T follicular helper cell (primary cell): ENCODE measurements around the gene CCL2.

Experiments
- DNase-seq: peaks from one replicate; pipeline ENCODE4 v3.0.0-alpha.2; 2020; ENCODE audit warnings: low read depth

Gene CCL2

GRCh38 chr17:34265711-34266110, 10.6 kb downstream of the CCL2 start:
- no peak for DNase-seq

GRCh38 chr17:34269969-34270368, 14.9 kb downstream of the CCL2 start, which contains the start of gene CCL7:
CCL7 (plus strand) TSS chr17:34270221; CDS start chr17:34270291, 70 bp downstream.
- DNase-seq, result no peak

GRCh38 chr17:34275881-34276280, 20.8 kb downstream of the CCL2 start:
- DNase-seq, result no peak

- DNase-seq, result no peak
These were observed 21.7 kb downstream of the CCL2 start for GRCh38 chr17:34276826-34277225.

- no peak for DNase-seq
These were observed 28.5 kb downstream of the CCL2 start for GRCh38 chr17:34283571-34283970.

- DNase-seq, result no peak
These were observed 30.3 kb downstream of the CCL2 start, which contains the start of gene CCL11 for GRCh38 chr17:34285286-34285792. CCL11 (plus strand) TSS chr17:34285742; CDS start chr17:34285809, 67 bp downstream.

GRCh38 chr17:34287875-34288274, 32.8 kb downstream of the CCL2 start:
- no peak for DNase-seq

GRCh38 chr17:34290586-34290985, 35.5 kb downstream of the CCL2 start:
- DNase-seq, result no peak

- no peak for DNase-seq
These were observed 36.8 kb downstream of the CCL2 start for GRCh38 chr17:34291721-34292348.

- no peak for DNase-seq
These were observed 43.9 kb downstream of the CCL2 start for GRCh38 chr17:34299027-34299426.

GRCh38 chr17:34299956-34300577, 45.0 kb downstream of the CCL2 start:
- no peak for DNase-seq

- no peak for DNase-seq
These were observed 45.7 kb downstream of the CCL2 start for GRCh38 chr17:34300652-34301370.

GRCh38 chr17:34301986-34302385, 46.9 kb downstream of the CCL2 start:
- DNase-seq, result no peak

GRCh38 chr17:34302636-34303035, 47.6 kb downstream of the CCL2 start:
- no peak for DNase-seq

GRCh38 chr17:34303606-34304005, 48.5 kb downstream of the CCL2 start:
- DNase-seq, result no peak

- DNase-seq, result no peak
These were observed 50.0 kb downstream of the CCL2 start for GRCh38 chr17:34305061-34305460.

GRCh38 chr17:34305606-34306005, 50.5 kb downstream of the CCL2 start:
- no peak for DNase-seq

- no peak for DNase-seq
These were observed 51.4 kb downstream of the CCL2 start for GRCh38 chr17:34306466-34306865.
